Stimulated activated CD4-positive, alpha-beta T cell treated with anti-CD3 and anti-CD28 coated beads, Interleukin-1b, Interleukin-23, amount 100 ng/mL, for 1 hour (primary cell): ENCODE measurements around the gene TDRD10.

ENCODE experiments used
- DNase-seq, 2 donors: peaks; one replicate each; pipeline ENCODE4 v3.0.0-alpha.2; 2020; ENCODE audit warnings: low read depth in 2 of 2

TDRD10 gene

DNA sequence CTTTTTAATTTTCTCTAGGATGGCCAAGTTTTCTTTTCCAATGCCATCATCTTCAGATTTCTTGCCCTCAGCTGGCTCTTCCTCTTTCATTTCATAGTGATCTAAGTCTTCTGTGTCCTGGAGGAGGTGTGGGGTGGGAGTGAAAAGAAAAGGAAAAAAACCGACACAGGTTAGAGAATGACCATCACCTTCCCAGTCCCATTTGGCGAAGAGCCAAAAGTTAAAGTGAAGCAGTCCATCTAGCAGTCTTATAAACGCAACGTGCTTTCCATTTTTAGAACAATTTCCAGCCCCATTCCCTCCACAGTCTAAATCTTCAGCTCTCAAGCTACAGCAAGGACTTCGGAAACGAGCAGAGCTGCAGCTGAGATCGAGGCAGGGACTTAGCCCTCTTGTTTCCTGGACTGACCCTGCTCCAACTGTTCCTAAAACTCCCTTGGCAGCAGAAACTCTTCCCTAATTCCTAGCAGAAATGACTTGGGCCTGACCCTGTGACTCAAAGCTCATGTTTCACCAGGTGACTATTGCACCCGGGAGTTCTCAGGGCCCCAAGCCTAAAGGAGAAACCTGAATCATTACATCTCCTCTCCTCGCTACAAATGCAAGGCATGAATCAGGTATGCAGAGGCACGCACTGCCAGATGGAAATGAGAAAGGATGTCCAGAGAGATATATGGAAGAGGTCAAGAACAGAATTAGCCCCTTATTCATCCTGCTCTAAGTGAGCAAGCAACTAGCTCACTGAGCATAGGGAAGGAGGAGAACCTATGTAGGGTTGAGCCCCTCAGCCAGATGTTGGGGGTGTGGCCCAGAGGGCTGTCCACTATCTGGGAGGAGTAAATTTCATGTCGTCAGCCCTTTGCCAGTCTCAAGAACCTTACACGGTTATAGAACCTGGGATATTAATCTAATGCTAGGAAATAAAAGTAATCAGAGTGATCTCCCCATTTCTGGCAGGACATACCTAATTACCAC, 51.3 kb downstream of the TDRD10 start:
- DNase-seq = no peak

DNA sequence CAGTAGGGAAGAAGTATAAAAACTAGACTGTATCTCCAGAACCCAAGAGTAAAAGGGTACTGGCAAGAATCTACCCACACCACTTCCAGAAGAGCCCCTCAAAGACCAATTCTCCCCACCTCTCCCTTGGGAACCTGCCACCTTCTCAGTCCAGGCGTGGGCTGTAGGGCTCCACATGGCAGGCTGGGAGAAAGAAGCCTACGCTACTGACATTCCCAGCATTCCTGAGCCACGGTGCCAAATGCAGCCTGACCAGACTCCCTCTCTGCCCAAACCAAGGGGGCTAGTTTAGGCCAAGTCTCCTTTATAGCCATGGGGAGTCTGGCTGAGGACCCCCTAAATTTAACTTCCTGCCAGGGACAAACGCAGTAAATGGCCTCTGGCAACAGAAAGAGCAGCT, 54.4 kb downstream of the TDRD10 start:
- no peak for DNase-seq

DNA sequence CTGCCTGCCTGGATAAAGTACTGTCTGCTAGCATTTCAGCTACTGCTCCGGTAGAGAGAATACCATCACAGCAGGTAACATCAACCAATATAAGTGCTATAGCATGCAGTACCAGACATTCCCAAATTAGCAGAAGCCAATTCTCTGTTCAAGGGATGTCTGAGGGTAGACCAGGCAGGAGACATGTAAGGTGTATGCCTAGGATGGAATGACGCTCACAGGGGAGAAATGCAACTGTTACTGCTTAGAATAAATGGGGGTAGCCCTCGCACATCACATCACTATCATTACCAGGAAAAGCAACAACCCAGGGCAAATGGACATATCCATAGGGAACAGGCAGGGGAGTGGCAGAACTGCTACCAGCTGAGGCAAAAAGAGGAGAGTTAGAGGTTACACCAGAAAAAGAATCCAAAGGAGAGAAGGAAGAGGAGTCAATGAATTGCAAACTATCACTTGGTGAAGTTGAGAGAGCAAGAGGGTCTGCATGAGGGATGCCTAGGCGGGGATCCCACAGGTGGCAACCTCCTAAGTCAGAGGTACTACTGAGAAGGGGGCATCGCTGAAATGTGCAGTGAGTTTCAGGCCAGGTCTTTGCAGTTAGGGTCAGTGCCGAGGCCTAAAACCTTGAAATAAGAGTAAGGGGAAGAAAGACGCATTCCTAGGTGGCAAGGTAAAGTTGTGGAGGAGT, 55.4 kb downstream of the TDRD10 start:
- no peak for DNase-seq

DNA sequence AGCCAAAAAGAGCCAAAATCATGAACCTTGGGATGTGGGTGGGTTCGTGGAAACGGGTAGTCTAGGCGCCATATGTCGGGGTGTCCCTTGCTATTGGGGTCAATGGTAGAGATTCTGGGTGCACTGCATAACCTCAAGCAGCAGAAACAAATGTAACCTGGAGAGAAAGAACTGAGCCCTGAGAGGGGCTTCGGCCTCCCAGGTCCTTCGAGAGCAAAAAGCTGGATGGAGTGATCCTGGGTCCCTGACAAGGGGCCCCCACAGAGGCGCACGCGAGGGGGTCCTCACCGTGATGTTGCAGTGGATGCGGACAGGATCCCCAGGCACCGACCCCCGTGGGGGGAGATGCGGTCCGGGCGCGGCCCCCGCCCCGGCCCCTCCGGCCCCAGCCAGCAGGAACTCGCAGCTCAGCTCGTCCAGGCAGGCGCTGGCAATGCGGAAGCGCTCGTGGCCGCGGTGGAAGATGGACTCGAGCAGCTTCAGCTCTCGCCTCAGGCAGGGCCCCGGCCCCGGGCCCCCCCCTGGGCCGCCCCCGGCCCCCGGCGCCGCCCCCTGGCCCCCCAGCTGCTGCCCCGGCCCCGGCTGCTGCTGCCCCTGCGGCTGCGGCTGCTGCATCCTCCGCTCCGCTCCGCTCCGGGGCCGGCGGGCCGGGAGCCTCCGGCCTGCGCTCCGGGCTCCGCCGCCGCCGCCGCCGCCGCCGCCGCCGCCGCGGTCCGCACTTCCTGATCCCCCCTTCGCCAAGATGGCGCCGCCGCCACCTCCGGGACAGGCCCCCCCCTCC, 56.1 kb downstream of the TDRD10 start, which contains the start of gene UBE2Q1:
TSS of gene UBE2Q1 (minus strand) at position 724 of the 781 bp plus-strand sequence. CDS start at position 615, 109 bp downstream.
- peak in 1 of 2 donors; percentile 6 for DNase-seq

DNA sequence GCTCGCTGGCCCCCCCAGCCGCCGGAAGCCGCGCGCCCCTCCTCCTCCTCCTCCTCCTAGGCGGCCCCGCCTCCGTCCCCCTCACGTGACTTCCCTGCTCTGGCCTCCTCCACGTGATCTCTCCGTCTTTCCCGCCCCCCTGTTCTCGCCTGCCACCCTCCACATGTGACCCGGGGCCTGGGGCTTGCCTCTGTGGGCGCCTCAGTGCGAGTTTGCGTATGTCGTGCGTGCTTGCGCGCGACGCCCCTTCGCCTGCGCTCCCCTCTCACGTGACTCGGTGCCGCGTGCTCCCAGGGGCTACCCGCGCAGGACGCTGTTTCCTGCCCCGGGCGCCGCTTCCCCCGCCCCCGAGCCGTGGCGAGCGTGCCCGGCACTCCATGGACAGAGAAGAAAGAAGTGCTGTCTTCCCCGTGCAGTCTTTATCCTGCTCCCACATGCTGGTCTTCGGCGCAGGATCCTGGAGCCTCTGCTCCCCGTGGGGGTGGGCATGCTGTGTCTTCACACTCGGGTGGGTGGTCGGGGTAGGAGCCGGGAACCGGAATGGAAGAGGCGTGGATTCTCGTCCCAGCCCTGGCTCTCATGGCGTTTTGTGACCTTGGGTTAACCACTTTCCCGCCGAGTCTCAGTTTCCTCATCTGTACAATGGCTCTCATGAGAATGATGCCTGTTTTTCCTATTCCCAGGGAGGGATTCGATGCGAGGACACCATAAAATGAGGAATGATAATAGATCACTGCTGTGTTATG, 56.9 kb downstream of the TDRD10 start:
- peak; percentile 98 to 100 for DNase-seq

DNA sequence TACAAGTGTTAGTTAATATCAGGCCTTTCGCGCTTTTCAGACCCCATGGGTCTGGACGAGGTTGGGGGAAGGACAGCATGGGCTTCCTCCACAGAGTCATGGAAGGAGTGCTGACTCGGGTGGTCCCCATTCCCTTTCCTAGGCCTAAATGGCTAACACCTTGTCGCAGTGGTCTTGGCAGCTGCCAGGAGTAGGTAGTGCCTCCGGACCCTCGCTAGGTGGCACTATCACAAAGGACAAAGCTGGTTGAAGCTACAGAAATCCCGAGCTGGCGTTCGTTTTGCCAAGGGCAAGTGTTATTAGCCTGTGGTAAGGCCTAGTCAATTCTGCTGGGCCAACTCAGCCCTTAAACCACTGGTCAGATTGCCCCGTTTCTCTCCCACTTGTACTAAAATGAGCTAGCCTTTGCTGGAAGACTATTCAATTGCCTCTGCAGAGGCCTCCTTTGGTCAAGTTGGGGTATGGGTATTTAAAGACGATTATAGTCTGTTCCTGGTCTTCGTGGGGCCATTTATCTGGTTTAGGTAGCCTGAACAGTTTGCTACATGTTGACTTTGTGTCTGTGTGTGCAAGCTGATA, 57.5 kb downstream of the TDRD10 start:
- DNase-seq = peak; percentile 52 to 57

DNA sequence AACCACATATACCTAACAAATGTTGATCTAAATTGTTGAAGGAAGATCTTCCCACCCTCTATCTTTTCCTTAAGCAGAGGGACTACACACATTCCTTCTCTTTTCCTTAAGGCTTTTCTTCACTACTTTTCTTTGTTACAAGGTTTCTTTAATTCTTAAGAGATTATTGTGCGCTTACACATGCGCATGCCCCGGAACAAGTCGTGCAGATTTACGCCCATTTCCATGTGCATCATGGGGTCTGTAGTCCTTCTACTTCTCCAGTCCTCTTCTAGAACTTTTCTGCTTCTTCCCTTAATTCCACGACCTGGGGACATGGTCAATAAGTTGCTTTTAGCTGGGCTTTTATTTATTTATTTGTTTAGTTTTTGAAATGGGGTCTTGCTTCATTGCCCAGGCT, 63.9 kb downstream of the TDRD10 start:
- no peak for DNase-seq

DNA sequence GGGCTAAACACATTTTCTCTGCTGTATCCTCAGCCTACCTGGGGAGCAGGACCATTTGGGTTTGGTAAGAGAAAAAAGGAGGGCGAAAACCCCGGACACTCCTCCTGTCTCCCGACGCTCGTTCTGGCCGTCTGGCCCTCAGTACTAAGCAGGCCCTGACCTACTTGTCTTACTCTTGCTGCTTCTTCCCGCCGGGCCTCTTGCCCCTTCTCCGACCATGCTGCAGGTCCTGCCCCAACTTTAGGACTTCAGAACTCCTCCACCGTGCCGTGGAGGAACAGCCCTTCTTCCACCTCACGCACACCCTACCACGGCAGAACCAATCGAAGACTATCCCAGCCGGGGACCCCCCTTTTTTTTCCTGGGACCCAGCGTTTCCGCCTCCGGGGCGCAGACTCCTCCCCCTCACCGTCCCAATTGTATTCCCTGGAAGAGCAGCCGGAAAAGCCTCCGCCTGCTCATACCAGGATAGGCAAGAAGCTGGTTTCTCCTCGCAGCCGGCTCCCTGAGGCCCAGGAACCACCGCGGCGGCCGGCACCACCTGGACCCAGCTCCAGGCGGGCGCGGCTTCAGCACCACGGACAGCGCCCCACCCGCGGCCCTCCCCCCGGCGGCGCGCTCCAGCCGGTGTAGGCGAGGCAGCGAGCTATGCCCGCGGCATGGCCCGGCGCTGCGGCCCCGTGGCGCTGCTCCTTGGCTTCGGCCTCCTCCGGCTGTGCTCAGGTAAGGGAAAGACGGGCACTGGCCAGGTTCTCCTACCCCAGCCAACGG, 65.6 kb downstream of the TDRD10 start, which contains the start of gene CHRNB2:
TSS of gene CHRNB2 (plus strand) at position 393 of the 771 bp plus-strand sequence. CDS start at position 660, 267 bp downstream.
- peak; percentile 35 to 60 for DNase-seq

DNA sequence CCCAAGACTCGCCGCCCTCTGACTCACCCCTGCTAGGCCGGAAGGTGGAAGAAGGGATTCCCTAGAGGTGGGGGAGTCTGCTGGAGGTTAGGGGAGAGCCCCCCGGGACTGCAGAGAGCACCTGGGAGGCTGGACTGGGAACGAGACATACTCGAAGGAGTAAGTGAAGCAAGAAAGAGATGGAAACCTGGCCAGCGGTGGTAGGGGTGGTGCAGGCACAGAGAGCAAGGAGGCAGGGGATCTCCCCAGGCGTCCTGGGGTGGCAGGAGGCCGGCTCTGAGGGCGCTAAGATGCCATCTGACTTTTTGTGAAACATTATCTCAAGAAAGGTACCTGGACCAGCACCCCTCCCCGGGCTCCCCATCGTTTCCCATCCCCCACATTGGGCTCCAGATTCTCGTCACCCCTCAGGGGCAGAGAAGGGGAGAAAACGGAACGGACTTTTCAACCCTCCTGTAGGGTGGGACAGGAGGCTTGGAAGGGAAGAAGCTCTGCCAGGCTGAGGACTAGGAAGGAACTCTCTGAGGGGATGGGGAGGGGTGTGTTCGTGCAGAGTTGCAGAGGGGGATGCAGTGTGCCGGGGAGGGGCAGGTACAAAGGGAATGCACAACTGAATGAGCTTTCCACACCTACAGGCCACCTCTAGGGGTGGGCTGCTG, 66.3 kb downstream of the TDRD10 start:
- DNase-seq = no peak

DNA sequence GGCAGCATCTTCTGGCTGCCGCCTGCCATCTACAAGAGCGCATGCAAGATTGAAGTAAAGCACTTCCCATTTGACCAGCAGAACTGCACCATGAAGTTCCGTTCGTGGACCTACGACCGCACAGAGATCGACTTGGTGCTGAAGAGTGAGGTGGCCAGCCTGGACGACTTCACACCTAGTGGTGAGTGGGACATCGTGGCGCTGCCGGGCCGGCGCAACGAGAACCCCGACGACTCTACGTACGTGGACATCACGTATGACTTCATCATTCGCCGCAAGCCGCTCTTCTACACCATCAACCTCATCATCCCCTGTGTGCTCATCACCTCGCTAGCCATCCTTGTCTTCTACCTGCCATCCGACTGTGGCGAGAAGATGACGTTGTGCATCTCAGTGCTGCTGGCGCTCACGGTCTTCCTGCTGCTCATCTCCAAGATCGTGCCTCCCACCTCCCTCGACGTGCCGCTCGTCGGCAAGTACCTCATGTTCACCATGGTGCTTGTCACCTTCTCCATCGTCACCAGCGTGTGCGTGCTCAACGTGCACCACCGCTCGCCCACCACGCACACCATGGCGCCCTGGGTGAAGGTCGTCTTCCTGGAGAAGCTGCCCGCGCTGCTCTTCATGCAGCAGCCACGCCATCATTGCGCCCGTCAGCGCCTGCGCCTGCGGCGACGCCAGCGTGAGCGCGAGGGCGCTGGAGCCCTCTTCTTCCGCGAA, 69.4 kb downstream of the TDRD10 start:
- DNase-seq = no peak

DNA sequence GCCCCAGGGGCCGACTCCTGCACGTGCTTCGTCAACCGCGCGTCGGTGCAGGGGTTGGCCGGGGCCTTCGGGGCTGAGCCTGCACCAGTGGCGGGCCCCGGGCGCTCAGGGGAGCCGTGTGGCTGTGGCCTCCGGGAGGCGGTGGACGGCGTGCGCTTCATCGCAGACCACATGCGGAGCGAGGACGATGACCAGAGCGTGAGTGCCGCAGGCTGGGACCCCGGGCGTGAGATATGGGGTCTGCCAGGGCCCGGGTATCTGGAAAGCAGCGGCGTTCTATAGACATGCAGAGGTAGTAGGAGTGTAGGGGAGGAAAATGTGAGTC, 69.9 kb downstream of the TDRD10 start:
- DNase-seq = no peak

DNA sequence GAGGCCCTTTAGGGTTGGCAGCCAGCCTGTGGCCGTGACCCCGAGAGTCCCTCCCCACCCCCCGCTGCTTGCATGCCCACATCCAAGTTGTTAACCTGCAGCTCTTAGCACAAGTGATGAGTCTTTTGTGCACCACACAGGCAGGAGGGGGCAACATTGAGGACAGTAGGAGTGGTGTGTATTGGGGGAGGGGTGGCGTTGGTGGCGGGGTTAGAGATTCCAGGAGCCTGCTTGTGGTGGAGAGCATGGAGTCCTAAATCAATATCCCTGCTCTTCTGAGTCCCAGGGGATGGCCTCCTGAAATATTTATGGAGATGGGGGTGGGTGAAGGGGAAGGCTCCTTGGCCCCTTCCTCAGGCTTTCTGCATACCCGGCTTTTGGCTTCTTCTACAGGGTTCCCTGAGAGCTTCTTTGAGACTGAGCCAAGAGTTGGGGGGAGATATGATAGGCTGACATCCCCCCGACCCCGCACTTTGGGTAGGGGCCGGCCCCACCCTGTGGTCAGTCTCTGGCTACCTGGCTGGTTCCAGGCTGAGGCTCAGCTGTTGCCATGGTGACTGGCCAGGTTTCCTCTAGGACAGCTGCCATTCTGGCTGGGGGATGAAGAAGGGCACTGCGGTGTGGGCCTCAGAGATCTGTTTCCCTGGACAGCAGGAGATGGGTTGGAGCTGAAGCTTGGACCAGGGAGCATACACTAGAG, 70.6 kb downstream of the TDRD10 start:
- DNase-seq = no peak

DNA sequence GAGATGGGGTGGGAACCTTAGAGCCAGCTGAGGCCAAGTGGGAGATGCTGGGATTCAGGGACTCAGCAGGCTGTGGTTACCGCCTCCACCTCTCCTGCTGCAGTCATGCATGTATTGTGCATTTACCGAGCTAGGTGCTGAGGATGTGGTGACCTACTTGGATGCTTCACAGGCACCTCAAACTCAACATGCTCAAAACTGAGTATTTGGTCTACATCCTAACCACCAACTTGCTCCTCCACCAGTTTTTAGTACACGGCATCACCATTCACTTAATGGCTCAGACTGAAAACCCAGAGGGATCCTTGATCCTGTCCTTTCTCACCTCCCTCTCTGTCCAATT, 71.1 kb downstream of the TDRD10 start:
- DNase-seq = no peak

DNA sequence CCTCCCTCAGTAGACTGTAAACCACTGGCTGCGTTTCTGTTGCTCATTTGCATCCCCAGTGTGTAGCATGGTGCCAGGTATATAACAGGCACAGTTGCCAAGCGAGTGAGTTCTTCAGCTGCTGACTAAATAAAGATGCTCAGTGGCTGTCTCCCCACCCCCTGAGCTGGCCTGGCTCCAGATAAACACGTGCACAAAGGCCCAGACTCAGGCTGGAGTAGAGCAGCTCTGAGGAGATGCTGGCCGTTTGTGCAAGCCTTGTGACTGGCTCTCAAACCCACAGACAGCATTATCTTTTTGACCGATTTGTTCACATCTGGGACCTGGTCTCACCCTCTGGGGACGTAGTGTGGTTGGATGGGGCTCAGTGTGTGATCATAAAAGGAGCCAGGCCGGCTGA, 72.7 kb downstream of the TDRD10 start:
- DNase-seq = no peak

DNA sequence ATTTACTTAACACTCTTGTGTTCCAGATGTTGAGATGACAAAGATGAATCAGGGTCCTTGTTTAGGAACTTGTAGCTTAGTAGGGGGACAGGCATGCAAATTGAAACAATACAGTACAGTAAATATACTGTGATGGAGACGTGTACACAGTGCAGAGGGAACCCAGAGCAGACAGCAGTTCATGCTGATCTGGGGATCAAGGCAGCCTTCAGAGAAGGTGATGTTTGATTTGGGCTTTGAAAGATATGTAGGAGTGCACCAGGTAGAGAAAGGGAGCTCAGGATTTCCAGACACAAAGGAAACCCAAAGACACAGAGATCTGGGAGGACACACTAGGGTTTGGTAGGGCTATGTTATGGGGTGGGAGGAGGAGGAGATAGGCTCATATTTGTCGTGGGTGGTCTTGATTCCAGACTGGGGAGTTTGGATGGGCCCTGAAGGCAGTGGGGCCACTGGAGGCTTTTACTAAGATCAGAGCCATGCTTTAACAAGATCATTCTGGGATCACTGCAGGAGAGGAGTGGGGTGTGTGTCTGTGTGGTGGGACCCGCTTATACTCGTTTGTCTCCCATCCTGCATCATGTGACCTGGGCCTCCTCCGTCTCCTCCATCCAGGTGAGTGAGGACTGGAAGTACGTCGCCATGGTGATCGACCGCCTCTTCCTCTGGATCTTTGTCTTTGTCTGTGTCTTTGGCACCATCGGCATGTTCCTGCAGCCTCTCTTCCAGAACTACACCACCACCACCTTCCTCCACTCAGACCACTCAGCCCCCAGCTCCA, 73.3 kb downstream of the TDRD10 start:
- DNase-seq = no peak

DNA sequence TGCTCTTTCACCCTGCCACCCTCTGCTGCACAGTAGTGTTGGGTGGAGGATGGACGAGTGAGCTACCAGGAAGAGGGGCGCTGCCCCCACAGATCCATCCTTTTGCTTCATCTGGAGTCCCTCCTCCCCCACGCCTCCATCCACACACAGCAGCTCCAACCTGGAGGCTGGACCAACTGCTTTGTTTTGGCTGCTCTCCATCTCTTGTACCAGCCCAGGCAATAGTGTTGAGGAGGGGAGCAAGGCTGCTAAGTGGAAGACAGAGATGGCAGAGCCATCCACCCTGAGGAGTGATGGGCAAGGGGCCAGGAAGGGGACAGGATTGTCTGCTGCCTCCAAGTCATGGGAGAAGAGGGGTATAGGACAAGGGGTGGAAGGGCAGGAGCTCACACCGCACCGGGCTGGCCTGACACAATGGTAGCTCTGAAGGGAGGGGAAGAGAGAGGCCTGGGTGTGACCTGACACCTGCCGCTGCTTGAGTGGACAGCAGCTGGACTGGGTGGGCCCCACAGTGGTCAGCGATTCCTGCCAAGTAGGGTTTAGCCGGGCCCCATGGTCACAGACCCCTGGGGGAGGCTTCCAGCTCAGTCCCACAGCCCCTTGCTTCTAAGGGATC, 74.0 kb downstream of the TDRD10 start:
- DNase-seq = no peak

DNA sequence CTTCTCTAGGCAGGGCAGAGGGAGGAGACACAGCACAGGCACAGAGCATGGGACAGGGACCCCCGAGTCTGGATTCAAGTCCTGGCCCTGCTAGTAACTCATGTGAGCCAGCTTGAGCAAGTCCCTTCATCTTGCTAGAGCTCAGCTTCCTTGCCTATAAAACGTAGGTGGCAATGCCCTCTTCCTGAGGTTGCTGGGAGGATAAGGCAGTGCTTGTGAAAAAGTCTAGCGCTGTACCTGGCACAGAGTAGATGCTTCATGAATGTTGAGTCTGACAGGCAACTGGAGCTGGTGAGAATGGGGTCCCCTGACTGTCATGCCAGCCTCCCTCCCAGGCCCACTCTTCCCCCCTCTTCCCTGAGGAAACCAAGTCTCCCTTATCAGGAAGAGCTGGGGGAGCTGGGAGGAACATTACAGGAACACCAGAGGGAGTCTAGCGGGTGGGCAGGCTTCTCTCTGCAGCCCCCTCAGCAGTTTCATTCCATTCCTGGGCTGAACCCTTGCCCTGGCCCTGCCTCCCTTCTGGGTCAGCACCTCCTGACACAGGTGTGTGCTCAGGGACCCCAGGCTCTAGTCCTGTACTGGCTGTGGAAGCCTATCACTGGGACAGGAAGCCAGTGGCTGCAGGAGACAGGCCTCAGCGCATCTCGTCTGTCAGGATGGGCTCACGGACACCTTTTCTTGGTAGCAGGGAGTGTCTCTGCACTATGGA, 75.5 kb downstream of the TDRD10 start:
- DNase-seq = no peak
